Activated CD8-positive, alpha-beta memory T cell treated with anti-CD3 and anti-CD28 coated beads for 48 hours (primary cell): ENCODE measurements around the gene NKX1-2.

ENCODE experiments used
- DNase-seq, 3 experiments: peaks; one replicate each; pipeline ENCODE4 v3.0.0-alpha.2; 2020; ENCODE audit warnings: low read depth in 2 of 3, low spot score in 2 of 3

NKX1-2 gene

DNA sequence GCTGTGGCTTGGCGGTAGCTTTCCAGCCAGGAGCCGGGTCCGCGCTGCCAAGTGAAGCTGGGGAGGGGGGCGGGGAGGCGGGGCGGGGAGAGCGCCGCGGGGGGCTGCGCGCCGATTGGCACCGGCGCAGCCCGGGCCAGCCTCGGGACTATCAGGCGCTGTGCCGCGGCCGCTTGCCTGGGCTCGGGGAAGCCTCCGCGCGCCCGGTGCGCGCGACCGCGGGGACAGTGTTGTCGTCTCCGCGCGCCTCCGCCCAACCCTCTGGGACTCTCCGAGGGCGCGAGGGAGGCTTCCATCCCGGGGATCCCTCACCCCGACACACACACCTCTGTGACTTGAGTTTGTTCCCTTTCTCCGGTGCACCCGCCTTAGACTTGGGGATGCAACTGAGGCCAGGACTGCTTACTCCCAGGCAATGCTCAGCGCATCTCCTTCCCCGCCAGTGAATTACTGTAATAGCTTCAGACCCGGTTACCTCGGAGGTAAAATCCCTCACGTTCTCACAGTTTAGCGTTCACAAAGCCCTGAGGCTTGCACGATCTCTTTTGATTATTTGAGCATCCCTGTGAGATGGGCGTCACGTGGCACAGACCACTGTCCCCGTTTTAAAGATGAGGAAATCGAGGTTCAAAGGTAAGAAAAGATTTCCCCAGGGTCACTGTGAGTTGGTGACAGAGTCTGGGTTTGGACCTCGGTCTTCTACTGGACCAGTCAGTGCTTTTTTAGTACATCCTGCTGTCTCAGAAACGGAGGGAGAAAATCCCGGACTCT, at the start of gene NKX1-2:
TSS of gene NKX1-2 (minus strand) at position 24 of the 771 bp plus-strand sequence. CDS start 92 bp downstream, outside the sequence.
- no peak for DNase-seq

DNA sequence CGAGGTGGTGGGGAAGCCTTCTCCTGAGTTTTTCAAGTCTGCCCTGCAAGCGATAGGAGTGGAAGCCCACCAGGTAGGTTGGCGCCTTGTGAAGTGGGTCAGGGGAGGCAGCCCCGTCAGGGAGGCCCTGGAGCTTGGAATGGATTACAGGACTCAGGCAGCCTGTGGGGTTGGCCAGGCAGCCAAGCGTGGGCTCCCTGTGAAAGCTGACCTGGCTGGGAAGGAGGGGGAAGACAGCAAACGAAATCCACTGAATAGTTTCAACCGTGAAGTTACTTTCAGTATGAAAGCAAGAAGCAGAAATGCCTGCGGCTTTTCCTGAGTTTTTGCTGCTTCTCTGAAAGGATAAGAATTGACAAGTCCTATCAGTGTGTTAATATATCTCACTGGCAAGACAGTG, 48.2 kb upstream of the NKX1-2 start:
- DNase-seq = no peak

DNA sequence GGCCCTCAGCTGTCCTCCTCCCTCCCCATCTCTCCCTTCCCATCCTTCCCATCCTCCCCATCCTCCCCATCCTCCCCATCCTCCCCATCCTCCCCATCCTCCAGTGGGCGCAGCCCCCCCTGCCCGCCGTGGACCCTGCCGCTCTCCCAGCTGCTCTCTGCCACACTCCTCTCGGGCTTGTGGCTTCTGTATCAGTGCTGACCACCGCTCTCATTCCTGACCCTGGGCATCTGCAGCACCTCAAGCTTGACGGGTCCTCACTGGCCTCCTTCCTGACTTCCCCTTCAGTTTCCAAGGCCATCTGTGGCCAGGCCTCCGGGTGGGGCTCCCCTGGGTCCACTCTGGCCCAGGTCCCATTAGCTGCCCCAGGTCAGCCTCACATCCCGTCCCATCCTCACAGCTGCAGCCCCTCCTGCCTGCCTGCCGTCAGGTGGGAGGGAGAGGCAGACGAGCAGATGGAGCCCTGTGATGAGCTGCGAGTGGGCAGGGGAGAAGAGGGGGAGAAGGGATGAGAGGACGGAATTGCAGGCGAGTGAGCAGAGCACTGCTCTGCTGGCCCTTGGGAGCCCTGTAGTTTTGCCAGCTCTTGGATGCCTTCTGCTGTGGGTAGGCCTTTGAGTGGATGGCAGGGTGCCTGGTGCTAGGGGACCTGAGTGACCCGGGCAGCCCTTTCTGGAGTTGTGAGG, 47.5 kb upstream of the NKX1-2 start:
- no peak for DNase-seq

DNA sequence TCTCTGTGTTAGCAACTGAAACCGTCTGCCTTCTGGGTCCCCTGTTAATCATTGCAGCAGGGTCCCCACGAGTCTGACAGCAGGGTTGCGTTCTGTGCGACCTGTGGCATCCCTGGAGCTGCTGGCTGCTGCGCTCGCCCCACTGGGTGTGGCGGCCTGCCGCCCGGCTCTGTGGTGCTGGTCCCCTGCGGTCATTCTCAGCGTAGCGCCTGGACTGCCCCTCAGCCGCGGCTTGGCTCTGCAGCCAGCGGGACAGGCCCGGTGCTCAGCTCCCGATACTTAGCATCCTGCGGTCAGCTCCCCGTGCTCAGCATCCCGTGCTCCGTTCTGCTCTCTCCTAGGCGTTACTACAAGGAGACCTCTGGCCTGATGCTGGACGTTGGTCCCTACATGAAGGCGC, 46.8 kb upstream of the NKX1-2 start:
- no peak for DNase-seq

DNA sequence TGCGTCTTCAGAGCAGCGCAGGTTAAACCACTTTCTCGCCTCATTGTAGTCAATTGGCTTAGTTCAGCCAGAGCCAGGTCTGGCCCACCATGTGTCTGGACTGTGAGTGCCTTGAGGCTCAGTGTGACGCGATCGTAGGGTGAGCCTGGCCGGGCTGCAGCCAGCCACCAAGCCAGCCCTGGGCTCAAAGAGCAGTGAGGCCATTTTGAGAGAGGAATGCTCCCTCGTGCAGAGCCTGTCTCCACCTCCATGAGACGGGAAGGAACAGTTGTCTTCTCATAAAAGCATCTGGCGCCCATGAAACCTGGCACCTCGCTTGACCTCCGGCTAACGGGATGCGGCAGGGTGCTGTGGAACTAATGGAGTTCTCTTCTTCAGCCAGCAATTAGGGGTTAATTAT, 46.3 kb upstream of the NKX1-2 start:
- no peak for DNase-seq

DNA sequence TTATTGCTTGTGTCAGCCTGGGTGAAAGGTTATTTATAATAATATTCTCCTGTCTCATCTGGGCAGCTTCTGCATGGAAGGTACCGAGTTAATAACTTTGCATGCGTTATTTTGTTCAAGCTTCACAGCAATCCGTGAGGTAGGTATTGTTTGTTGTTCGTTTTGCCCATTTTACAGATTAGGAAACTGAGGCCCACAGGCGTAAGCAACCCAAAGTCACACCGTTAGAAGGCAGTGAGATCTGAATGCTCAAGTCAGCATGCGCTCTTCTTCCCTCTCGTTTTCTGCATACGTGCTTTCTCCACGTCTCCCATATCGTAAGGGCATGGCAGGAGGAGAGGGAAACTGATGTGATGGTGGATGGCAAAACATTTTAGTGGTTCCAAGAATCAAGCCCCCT, 45.9 kb upstream of the NKX1-2 start:
- no peak for DNase-seq

DNA sequence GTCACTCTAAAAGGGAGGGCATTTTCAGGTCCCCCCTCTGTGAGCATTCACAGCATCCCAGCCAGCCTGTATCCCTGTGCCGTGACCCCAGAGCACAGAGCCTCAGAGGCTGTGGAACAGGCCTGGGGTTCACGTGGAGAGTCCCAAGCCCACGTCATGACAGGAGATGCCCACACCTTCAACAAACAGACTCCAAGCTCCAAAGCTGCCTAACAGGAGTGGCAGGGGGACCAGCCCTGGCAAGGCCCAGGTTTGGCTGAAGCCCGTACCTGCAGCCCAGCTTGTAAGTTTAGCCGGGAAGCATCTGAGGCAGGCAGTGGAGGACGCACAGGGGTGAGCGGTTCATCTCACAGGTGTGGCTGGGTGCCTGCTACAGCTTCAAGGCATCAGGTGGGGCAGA, 45.3 kb upstream of the NKX1-2 start:
- no peak for DNase-seq

DNA sequence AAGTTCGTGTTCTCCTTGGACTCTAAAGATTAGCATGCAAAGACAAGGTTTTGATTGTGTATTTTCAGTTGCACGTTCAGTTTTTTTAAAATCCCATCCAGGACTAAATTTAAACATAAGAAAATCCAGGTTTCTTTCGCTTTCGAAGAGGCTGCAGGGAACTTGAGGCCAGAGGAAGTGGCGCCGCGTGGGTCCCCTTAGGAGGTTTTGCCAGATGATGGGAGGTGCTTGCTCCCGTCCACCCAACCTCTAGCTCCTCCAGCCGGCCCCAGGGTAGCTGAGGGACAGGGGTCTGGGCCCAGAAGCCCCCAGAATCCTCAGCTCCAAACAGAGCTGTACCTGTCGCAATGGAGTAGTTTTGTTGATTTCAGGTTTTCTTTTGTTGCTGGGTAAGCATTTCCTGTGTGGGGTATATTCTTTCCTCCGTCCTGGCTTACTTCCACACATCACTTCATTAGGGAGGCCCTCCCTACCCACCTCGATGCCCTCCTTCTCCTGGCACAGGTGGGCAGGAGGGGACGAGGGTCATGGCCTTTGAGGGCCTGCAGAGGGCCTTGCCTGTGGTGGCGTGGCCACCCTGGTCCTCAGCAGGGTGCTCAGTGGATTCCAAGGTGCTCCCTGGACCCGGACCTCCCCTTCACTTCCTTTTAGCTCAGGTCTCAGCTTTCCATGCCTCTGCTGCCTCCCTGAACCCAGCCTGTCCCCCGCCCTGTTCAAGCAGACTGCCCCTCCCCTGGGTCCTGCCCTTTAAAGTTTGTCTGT, 44.4 kb upstream of the NKX1-2 start:
- no peak for DNase-seq

DNA sequence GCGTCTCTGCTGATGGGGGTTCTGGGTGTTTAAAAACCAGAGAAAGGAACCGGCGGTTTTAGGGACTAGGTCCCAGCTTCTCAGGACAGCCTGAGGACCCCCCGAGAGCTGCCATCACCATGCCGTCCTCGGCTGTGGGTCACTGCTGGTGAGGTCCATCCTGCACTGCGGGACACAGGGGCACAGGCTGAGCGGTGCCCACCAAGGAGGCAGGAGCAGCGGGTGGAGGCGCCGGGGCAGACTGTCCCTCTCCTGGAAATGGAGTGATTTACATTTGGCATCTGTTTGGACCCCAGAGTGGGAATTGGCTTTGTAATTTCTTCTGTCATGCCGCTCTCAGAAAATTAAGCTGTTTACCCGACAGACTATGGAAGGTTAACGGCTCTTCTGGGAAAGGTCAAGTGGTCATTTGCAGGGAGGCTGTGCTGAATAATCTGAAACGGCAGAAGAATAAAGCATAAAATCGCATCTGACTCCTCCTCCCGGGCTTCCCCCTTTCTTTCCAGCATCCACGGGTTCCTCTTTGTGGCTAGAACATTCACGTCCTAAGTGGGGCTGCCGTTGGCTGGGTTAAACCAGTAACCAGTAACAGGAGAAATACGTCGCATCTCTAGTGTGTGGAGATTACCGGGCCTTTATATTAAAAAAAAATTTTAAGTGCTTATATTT, 43.5 kb upstream of the NKX1-2 start:
- DNase-seq = no peak

DNA sequence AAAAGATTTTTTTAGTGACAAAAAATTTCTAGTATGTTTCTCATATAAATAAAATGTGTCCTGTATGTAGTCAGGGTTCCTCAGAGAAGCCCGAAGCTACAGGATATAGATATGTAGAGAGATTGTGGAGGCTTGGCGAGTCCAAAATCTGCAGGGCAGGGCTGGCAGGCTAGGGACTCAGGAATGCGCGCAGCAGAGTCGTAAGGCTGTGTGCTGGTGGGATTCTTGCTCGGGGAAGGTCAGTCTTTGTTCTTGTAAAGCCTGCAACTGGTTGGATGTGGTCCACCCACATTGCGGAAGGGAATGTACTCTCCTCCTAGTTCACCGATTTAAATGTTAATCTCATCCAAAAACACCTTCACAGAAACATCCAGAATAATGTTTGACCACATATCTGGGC, 42.4 kb upstream of the NKX1-2 start:
- no peak for DNase-seq

DNA sequence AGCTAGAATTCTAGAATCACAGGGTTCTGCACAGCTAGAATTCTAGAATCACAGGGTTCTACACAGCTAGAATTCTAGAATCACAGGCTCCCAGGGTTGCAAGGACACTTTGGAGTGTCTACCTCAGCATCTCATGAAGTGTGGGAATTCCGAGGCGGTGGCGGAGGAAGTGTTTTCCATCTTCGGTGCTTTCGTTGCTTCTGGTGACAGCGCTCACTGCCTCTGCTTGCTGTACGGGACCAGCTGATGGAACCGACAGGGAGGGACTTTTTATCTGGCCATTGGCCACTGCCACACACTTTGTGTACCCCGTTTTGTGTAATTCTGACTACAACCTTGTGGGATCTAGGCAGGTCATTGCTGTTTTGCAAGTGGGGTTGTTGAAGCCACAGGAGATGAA, 41.3 kb upstream of the NKX1-2 start:
- DNase-seq = no peak

DNA sequence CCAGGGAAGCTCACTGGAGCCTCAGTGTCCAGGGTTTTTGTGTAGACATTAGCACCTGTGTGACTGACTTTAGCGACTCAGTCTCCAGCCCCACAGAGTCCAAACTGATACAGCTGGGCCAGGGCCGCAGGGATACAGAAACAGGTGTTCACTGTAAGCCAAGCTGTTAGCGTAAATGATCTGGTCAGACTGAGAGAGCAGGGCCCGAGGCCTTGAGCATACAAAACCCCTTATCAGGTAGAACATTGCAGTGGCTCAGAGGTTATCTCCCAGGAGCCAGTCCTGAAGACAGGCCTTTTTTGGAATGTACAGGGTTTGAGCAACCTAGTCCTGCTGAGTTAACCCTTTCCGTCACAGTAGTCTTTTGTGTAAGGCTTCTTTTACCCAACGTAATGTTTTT, 36.8 kb upstream of the NKX1-2 start:
- no peak for DNase-seq

DNA sequence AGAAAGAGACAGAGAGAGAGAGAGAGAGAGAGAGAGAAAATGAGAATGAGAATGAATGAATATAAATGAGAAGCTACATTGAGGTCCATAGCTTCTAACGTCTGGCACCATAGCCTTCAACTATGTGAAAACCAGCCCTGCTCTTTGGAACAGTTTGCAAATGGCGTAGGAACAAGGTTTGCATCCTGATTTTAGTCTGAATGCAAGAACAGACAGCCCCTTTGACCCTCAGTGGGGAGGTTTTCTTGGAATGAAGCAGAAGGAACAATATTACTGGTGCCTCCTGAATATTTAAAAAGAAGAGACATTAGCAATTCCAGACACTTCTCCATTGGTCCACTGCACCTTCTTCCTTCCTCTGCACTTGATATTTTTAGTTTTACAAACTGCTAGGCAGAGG, 34.8 kb upstream of the NKX1-2 start:
- no peak for DNase-seq

DNA sequence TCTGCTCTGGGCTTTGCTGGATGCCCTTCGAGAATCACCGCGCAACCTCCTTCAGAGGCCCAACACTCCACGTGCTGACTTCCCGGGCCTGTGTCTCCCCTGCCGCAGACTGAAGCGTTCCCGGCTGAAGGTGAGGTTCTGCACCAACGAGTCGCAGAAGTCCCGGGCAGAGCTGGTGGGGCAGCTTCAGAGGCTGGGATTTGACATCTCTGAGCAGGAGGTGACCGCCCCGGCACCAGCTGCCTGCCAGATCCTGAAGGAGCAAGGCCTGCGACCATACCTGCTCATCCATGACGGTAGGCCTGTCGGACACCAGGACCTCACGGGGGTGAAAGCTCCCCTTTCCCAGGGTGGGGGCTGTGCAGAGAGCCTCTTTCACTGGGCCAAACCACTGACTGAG, 34.2 kb upstream of the NKX1-2 start:
- DNase-seq = no peak

DNA sequence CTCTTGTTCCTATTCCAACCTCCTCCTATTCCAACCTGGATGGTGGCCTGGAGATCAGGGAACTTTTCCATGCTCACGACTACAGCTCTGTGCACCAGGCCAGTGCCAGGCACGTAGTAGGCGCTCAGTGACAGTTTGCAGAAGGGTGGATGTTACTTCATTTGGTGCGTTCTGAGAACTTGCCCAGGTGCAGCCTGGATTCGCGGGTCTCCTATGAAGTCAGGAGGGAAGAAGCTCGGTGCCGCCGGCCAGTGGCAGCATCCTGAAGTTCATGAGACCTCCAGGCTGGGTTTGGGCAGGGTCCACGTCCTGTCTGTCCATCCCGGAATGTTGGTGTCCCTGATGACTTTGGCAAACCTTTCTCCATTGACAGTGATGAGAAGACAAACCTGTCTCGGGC, 33.0 kb upstream of the NKX1-2 start:
- no peak for DNase-seq

DNA sequence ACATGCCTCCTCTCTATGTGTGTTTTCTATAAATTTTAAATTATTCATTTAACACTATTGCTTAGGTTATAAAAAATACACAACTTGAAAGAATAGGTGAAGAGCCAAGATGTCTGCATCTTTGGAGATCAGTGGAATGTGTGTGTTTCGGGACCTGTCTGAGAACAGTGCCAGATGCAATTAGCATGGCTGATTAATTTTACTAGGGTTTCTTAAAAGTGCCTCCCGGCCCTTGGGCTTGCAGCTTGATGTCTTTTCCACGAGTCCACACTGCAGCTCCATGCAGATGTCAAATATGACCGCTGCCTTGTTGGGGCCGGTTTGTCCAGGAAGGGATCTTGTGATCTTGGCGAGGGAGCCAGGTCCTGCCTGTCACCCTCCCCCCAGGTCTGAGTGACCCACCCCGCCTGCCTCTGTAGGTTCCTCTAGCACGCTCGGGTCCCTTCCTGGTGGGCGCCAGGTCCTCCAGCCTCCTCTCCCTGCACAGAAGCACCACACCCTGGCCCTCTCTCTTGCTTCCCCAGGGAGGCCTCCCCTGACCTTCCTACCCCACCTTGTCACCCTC, 32.5 kb upstream of the NKX1-2 start:
- no peak for DNase-seq

DNA sequence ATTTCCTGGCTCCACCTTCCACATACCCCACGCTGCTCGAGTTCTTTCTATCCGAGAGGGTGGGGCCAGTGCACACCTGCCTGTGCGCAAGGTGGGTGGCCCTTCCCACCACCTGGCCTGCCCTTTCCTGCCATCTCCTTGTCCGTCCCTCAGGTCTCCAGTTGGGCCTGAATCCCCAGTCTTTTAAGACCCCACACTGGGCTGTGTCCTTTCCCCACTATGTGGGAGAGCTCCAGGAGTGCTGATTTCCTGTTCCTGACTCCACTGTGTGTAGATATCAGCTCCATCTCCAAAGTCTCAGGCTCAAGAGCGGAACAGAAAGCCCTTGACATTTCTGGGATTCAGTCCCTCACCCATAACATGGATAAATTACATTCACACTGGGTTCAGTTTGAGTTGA, 31.9 kb upstream of the NKX1-2 start:
- DNase-seq = no peak

DNA sequence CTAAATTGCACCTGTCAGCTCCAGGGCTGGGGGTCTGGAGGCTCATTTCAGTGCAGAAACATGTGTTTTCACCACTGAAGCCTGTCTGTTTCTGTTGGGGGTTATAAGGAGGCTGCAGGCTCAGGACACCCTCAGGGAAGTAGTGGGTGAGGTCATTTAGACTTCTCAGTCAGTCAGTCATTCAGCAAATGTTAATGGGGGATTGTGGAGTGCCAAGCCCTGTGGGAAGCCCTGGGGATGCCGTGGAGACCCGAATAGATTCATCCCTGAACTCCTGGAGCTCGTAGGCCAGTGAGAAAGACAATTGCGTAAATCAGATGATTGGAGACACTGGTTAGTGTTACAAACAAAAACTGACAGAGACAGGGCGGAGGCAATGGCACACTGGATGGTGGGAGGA, 31.0 kb upstream of the NKX1-2 start:
- no peak for DNase-seq

DNA sequence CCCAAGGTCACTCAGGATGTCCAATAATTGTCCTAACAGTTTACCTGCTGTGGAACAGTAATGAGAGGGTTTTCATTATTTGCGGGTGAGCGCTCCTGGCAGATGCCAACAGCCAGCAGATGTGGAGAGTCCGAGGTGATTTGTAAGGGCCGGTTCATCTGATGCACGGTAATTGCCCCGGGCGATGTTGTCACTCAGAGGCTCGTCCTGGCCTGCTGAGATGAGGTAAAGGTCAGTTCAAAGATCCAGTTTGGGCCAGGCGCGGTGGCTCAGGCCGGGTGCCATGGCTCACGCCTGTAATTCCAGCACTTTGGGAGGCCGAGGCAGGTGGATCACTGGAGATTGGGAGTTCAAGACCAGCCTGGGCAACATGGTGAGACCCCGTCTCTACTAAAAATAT, 28.7 kb upstream of the NKX1-2 start:
- no peak for DNase-seq

DNA sequence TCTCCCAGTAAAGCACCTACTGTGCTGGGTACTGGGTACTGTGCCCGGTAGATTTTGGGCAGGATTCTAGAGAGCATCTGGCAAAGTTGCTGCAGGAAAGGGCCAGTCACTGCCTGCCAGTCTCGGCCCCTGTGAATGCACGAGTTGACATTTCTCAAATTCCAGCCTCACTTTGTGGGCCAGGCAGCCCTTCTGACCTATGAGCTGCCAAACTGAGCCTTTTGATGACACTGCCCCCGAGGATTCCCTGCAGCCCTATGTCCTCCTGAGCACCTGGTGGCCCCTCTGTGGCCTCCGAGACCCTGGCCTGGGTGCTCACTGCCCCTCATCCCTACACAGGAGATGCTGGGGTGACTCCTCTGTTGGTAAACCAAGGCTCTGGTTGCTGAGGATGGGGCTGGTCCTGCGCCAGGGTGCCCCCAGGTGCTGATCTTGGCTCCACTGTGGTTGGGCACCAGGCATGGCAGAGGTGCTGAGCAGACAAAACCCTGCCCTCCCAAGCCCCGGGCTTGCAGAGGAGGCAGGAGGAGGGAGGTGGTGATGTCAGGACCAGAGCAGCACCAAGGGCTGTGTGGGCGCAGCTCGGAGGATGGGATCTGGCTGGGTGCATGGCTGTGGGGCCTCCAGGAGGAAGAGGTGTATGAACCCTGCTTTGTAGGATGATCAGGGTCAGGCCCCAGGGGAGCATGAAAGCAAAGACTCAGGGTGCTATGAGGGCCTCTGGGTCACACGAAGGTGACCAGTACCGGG, 28.0 kb upstream of the NKX1-2 start:
- DNase-seq = no peak
